GM13976 (cell line): ENCODE measurements around the gene ZNF215.
"Not testable (repeated sequence)": the region's sequence is repeated elsewhere in the genome, so short reads cannot be mapped to it uniquely, and the experiment has no call there.

Source experiments
- DNase-seq: peaks from one replicate; pipeline ENCODE4 v3.0.0; 2012; ENCODE audit warnings: low spot score
- in situ Hi-C: fragments of 300-500 bp; cut with MboI; formaldehyde crosslinking; loops from one replicate; pipeline ENCODE4 v1.12.0; 2022; ENCODE audit warnings: low sequenced_read_pairs, mixed read lengths, inconsistent platforms; ENCODE audit not compliant: unreplicated experiment
- TF ChIP-seq, protein P1 (sequence below): IDR thresholded peaks from 2 replicates; pipeline ENCODE4 v1.5.1; 2012; ENCODE audit warnings: borderline replicate concordance, mild to moderate bottlenecking; ENCODE audit not compliant: insufficient read depth; ENCODE audit errors: extremely low read depth, missing control alignments, control extremely low read depth

Gene ZNF215

DNA sequence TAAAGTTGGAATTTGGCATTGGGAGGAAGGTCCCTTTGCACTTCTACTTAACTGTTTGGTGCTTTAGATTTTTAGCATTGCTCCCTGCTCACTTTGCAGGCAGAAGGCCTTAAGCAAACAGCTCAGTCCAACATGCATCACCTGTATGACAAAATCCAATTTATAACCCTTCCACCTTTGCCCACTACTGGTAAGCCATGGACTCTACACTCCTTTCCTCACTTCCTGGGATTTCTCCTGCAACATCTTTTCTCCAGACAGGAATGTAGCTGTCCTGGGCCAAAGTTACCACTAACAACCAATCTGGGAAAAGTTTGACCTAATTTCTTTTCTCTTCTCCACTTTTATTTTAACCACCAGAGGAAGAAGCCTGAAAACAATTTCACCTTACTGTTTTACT is 32.1 kb upstream of the ZNF215 start:
- in situ Hi-C loops: no loop called here
- TF ChIP-seq, protein P1, sequence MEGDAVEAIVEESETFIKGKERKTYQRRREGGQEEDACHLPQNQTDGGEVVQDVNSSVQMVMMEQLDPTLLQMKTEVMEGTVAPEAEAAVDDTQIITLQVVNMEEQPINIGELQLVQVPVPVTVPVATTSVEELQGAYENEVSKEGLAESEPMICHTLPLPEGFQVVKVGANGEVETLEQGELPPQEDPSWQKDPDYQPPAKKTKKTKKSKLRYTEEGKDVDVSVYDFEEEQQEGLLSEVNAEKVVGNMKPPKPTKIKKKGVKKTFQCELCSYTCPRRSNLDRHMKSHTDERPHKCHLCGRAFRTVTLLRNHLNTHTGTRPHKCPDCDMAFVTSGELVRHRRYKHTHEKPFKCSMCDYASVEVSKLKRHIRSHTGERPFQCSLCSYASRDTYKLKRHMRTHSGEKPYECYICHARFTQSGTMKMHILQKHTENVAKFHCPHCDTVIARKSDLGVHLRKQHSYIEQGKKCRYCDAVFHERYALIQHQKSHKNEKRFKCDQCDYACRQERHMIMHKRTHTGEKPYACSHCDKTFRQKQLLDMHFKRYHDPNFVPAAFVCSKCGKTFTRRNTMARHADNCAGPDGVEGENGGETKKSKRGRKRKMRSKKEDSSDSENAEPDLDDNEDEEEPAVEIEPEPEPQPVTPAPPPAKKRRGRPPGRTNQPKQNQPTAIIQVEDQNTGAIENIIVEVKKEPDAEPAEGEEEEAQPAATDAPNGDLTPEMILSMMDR: no peak

DNA sequence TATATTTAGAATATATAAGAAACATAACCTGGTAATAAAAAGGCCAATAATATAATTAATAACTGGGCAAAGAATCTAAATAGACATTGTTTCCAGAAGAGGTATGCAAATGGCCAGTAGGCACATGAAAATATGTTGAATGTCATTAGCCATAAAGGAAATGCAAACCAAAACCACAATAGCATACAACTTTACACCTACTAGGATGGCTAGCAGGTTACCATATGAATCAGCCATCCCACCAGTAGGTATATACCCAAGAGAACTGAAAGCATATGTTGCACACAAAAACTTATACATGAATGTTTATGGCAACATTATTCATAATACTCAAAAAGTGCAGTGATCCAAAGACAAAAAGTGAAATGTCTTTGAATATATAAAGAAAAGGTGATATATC is 31.2 kb upstream of the ZNF215 start:
- in situ Hi-C loops: no loop called here
- TF ChIP-seq, protein P1: no peak
- no peak for DNase-seq

More for the DNA sequence above, 32.1 kb upstream of the ZNF215 start:
- DNase-seq: no peak

DNA sequence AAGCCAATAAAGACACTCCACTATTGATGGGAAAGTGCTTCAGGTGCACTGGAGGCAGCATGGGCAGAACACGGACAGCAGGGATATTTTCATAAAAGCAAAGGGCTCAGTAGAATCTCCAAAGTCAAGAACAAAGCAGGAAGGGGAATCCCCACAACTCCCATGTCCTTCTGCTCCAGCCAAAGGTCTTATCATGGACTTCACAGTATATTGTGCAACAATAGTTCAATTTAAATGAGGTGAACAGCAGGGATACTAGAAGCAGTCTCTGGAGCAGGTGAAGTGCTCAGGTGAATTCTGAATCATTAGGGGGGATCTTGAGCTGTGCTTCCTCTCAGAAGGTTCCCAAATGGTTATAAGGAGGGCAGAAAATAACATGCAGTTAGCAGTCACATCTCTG is 27.3 kb upstream of the ZNF215 start:
- no peak for DNase-seq
- TF ChIP-seq, protein P1: no peak
- in situ Hi-C loops: no loop called here

DNA sequence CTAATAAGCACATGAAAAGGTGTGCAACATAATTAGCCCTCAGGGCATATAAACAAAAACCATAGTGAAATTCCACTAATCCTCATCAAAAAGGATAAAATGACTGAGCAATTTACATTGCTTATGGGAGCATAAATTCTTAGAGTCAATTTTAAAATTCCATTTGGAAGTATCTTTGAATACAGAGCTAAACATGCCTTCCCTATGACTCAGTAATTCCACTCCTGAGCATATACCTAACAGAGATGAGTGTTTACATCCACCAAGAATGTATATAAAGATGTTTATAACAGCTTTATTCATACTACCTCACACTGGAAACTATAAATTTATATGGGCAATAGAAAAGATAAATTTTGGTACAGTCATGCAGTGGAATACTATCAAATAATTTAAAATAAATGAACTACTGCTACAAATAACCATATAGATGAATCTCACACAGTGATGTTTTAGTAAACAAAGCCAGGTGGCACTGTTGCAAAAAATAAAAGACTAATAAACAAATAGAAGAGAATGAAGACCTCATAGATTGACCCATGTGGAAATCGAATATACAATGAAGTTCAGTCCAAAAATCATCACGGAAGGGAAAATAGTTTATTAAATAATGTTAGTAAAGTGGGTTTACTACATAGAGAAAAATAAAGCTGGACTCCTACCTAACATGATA is 25.8 kb upstream of the ZNF215 start:
- in situ Hi-C loops: no loop called here
- TF ChIP-seq, protein P1: no peak
- DNase-seq: no peak

DNA sequence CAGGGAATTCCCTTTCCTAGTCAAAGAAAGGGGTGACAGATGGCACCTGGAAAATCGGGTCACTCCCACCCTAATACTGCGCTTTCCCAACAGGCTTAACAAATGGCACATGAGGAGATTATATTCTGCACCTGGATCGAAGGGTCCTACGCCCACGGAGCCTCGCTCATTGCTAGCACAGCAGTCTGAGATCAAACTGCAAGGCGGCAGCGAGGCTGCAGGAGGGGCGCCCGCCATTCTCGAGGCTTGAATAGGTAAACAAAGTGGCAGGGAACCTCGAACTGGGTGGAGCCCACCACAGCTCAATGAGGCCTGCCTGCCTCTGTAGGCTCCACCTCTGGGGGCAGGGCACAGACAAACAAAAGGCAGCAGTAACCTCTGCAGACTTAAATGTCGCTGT is 21.4 kb upstream of the ZNF215 start:
- in situ Hi-C loops: not testable (repeated sequence)

DNA sequence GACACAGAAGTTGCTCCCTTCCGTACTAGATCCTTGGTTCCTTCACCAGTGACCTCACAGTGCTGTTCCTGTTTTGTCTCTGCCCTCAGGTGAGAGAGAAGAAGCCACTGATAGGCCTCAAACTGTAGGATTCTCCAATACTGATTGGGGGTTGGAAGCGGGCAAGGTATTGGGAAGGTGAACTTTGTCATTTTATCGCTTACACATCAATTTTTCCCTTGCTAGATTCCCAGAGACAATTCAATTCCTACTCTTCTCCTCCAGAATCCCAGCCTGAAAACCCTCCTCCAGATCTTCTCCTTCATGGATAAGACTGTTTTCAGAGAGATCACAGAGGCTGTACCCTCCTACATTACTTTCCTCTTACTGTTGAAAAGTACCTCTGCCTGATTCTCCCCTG is 14.8 kb upstream of the ZNF215 start:
- TF ChIP-seq, protein P1: no peak
- no peak for DNase-seq
- in situ Hi-C loops: no loop called here

More for the DNA sequence above, 21.4 kb upstream of the ZNF215 start:
- DNase-seq: not testable (repeated sequence)

DNA sequence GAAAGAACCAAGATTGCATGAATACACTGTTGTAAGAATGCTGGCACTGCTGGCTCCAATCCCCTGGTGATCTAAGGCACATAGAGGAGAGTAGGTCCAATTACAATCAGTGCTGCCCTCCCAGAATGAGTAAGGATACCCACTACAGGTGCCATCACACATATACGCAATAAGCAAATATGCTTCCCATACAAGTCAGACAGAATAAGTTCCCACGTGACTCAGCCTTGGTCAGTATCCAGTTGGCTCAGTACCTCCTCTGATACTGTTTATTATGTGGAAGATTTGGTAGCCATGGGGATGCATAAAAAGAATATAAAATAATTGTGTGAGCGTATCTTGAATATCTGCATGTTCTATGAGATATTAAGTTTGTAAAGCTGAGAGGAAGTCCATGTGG is 14.3 kb upstream of the ZNF215 start:
- in situ Hi-C loops: no loop called here
- DNase-seq: no peak
- TF ChIP-seq, protein P1: no peak
